Caco-2 (cell line): Measurements from ENCODE around the gene ATG7. TPM values are rescaled to one million over a fixed set of nuclear protein-coding genes. Genes with fewer than 3 reads are reported as not detected.

Experiments
- BruUV-seq: library from RNA; stranded (reverse); fragments of 400-500 nt; replicated peaks from 2 replicates; lab custom pipeline; 2021; lab: Mats Ljungman, UMichigan
- CTCF ChIA-PET: fragments of 300-600 bp; sonication (Branson Sonifier 250); formaldehyde crosslinking; loops from one replicate; lab custom pipeline; 2022; ENCODE audit warnings: antibody characterized with exemption; lab: Charles Lee
- POLR2A ChIA-PET: fragments of 300-600 bp; sonication (Branson Sonifier 250); formaldehyde crosslinking; loops from one replicate; lab custom pipeline; 2022; ENCODE audit warnings: antibody characterized with exemption; lab: Charles Lee
- DNase-seq, 2 experiments: peaks; one replicate each; pipeline versions ENCODE4 v3.0.0 to v3.0.0-alpha.2; 2020 to 2022
- H3K27me3 ChIP-seq: replicated peaks from 2 replicates; pipeline ENCODE4 v1.6.0; 2011; ENCODE audit warnings: low read length; ENCODE audit not compliant: control insufficient read depth, insufficient read depth
- H3K36me3 ChIP-seq: 2 replicates; pipeline ENCODE4 v1.5.1; 2011; ENCODE audit warnings: low read length; ENCODE audit not compliant: control insufficient read depth, insufficient read depth
- H3K4me1 ChIP-seq: fragments of 250-450 bp; sonication (Bioruptor Pico); 2 replicates; pipeline ENCODE4 v1.5.1; 2020; ENCODE audit warnings: mild to moderate bottlenecking
- H3K4me3 ChIP-seq: 2 replicates; pipeline ENCODE4 v1.5.1; 2011; ENCODE audit warnings: low read depth, mild to moderate bottlenecking, control low read depth, low read length
- H3K9me3 ChIP-seq: fragments of 250-450 bp; sonication (Bioruptor Pico); 2 replicates; pipeline ENCODE4 v1.5.1; 2020; ENCODE audit warnings: mild to moderate bottlenecking, moderate library complexity
- H3K27ac Mint-ChIP-seq: one replicate; pipeline ENCODE4 v1.8.0; 2022; ENCODE audit warnings: mixed read lengths; ENCODE audit not compliant: unreplicated experiment
- H3K27me3 Mint-ChIP-seq: one replicate; pipeline ENCODE4 v1.8.0; 2022; ENCODE audit warnings: mixed read lengths; ENCODE audit not compliant: insufficient read depth, unreplicated experiment
- H3K36me3 Mint-ChIP-seq: one replicate; pipeline ENCODE4 v1.8.0; 2022; ENCODE audit warnings: mild to moderate bottlenecking, mixed read lengths; ENCODE audit not compliant: insufficient read depth, unreplicated experiment
- H3K4me1 Mint-ChIP-seq: one replicate; pipeline ENCODE4 v1.8.0; 2022; ENCODE audit warnings: low read depth, mixed read lengths; ENCODE audit not compliant: unreplicated experiment
- H3K4me3 Mint-ChIP-seq: one replicate; pipeline ENCODE4 v1.8.0; 2022; ENCODE audit warnings: mild to moderate bottlenecking, moderate library complexity, mixed read lengths; ENCODE audit not compliant: unreplicated experiment
- H3K9me3 Mint-ChIP-seq: one replicate; pipeline ENCODE4 v1.8.0; 2022; ENCODE audit warnings: mixed read lengths; ENCODE audit not compliant: unreplicated experiment
- CTCF ChIP-seq, 2 experiments: fragments of 200-600 bp in 1 of 2; IDR thresholded peaks; 1 replicate in 1 of 2; 2 replicates in 1 of 2; pipeline versions ENCODE4 v1.5.1 to v1.8.0; 2011 to 2022; ENCODE audit warnings: antibody characterized with exemption in 1 of 2, control low read depth in 1 of 2, inconsistent platforms in 1 of 2, low read depth in 1 of 2, low read length in 1 of 2, mild to moderate bottlenecking in 1 of 2, moderate library complexity in 1 of 2; ENCODE audit not compliant: insufficient read depth in 1 of 2, severe bottlenecking in 1 of 2, unreplicated experiment in 1 of 2
- intact Hi-C: fragments of 100-400 bp; cut with micrococcal nuclease; formaldehyde crosslinking; loops from one replicate; pipeline ENCODE4 v1.10.0; 2022; ENCODE audit not compliant: unreplicated experiment
- total RNA-seq: library from RNA; stranded (reverse); gene quantifications from 2 replicates; pipeline ENCODE4 v1.2.3, GENCODE V29; 2022

The ATG7 gene
- total RNA-seq, 1 experiment from 2014 or later, result 24.4 TPM

- no peak overlapping the region for H3K4me3 ChIP-seq
- no TSS peak for BruUV-seq
- peaks cover 1% of the 10 kb centered on the region; the same call in 1 of the 2 replicates for H3K36me3 ChIP-seq
- H3K9me3 Mint-ChIP-seq, result no peaks in the 10 kb centered on the region
- H3K4me1 ChIP-seq, result no peaks in the 10 kb centered on the region
- H3K27me3 Mint-ChIP-seq, result no peaks in the 10 kb centered on the region
- no peak overlapping the region for H3K4me3 Mint-ChIP-seq
- ChIA-PET CTCF (no interaction called here), POLR2A (no interaction called here)
- TF ChIP-seq CTCF (IDR thresholded peaks at IDR 0.05; ENCODE audit: insufficient read depth in 1 of 2, low read depth in 1 of 2, low read length in 1 of 2, severe bottlenecking in 1 of 2, unreplicated experiment in 1 of 2), result no peak
- no peaks in the 10 kb centered on the region for H3K4me1 Mint-ChIP-seq
- H3K27me3 ChIP-seq, result no peaks in the 10 kb centered on the region
- H3K27ac Mint-ChIP-seq, result peak overlapping the region; percentile 70
- no peaks in the 10 kb centered on the region for H3K9me3 ChIP-seq
- peaks cover 52% of the 10 kb centered on the region for H3K36me3 Mint-ChIP-seq
- DNase-seq, result no peak
- intact Hi-C loops, result no loop called here
Measured at GRCh38 chr3:11560746-11561145, 288.5 kb downstream of the ATG7 start.

- CTCF ChIA-PET, result no interaction called here
- no peaks in the 10 kb centered on the region for H3K4me1 ChIP-seq
- H3K9me3 Mint-ChIP-seq, result no peaks in the 10 kb centered on the region
- H3K27me3 ChIP-seq, result no peaks in the 10 kb centered on the region
- intact Hi-C loops, result no loop called here
- H3K27ac Mint-ChIP-seq, result no peak overlapping the region
- H3K9me3 ChIP-seq, result no peaks in the 10 kb centered on the region
- no peaks in the 10 kb centered on the region for H3K27me3 Mint-ChIP-seq
- H3K4me1 Mint-ChIP-seq, result no peaks in the 10 kb centered on the region
- H3K36me3 ChIP-seq, result no peaks in the 10 kb centered on the region
- no peak for TF ChIP-seq CTCF (IDR thresholded peaks at IDR 0.05; ENCODE audit: insufficient read depth in 1 of 2, low read depth in 1 of 2, low read length in 1 of 2, severe bottlenecking in 1 of 2, unreplicated experiment in 1 of 2)
- BruUV-seq, result no TSS peak
- no peak overlapping the region for H3K4me3 ChIP-seq
- DNase-seq, result no peak
- no peak overlapping the region for H3K4me3 Mint-ChIP-seq
- H3K36me3 Mint-ChIP-seq, result peaks cover 47% of the 10 kb centered on the region
- POLR2A ChIA-PET, result no interaction called here
Measured at GRCh38 chr3:11562277-11562881, 290.2 kb downstream of the ATG7 start.

GRCh38 chr3:11563159-11563864 is 291.1 kb downstream of the ATG7 start:
- H3K4me1 Mint-ChIP-seq, result no peaks in the 10 kb centered on the region
- H3K9me3 Mint-ChIP-seq, result no peaks in the 10 kb centered on the region
- no peak for DNase-seq
- Histone ChIP-seq H3K4me3 (no peak overlapping the region), H3K27me3 (no peaks in the 10 kb centered on the region), H3K9me3 (no peaks in the 10 kb centered on the region), H3K36me3 (no peaks in the 10 kb centered on the region), H3K4me1 (no peaks in the 10 kb centered on the region)
- intact Hi-C loops, result no loop called here
- peaks cover 44% of the 10 kb centered on the region for H3K36me3 Mint-ChIP-seq
- ChIA-PET CTCF (no interaction called here), POLR2A (no interaction called here)
- no peaks in the 10 kb centered on the region for H3K27me3 Mint-ChIP-seq
- H3K4me3 Mint-ChIP-seq, result no peak overlapping the region
- no TSS peak for BruUV-seq
- TF ChIP-seq CTCF (IDR thresholded peaks at IDR 0.05; ENCODE audit: insufficient read depth in 1 of 2, low read depth in 1 of 2, low read length in 1 of 2, severe bottlenecking in 1 of 2, unreplicated experiment in 1 of 2), result no peak
- H3K27ac Mint-ChIP-seq, result no peak overlapping the region
